Neural progenitor cell (in vitro differentiated cells): Measurements from ENCODE around the gene SCLY. TPM values are rescaled to one million over a fixed set of nuclear protein-coding genes. Genes with fewer than 3 reads are reported as not detected.

ENCODE experiments used
- DNase-seq: peaks from one replicate; pipeline ENCODE4 v3.0.0-alpha.2; 2016; ENCODE audit warnings: low spot score
- H2AFZ ChIP-seq: fragments of 200-600 bp; sonication (generic); replicated peaks from 2 replicates; pipeline ENCODE4 v1.6.1; 2016; ENCODE audit warnings: antibody characterized with exemption
- H3F3A ChIP-seq: fragments of 200-600 bp; sonication (generic); 2 replicates; pipeline ENCODE4 v1.6.1; 2016; ENCODE audit warnings: antibody characterized with exemption, low read depth
- H3K27ac ChIP-seq: fragments of 200-600 bp; sonication (generic); 2 replicates; pipeline ENCODE4 v1.5.1; 2016; ENCODE audit warnings: mild to moderate bottlenecking
- H3K27me3 ChIP-seq: fragments of 200-600 bp; sonication (generic); 2 replicates; pipeline ENCODE4 v1.6.1; 2016; ENCODE audit warnings: mild to moderate bottlenecking, moderate library complexity
- H3K36me3 ChIP-seq: fragments of 200-600 bp; sonication (generic); 2 replicates; pipeline ENCODE4 v1.5.1; 2016
- H3K4me1 ChIP-seq: fragments of 200-600 bp; sonication (generic); 2 replicates; pipeline ENCODE4 v1.6.1; 2016; ENCODE audit warnings: mixed run types
- H3K4me2 ChIP-seq: fragments of 200-600 bp; sonication (generic); 2 replicates; pipeline ENCODE4 v1.6.1; 2016
- H3K4me3 ChIP-seq: fragments of 200-600 bp; sonication (generic); 2 replicates; pipeline ENCODE4 v1.5.1; 2016
- H3K79me2 ChIP-seq: fragments of 200-600 bp; sonication (generic); 2 replicates; pipeline ENCODE4 v1.6.1; 2016; ENCODE audit warnings: low read depth
- H3K9ac ChIP-seq: fragments of 200-600 bp; sonication (generic); 2 replicates; pipeline ENCODE4 v1.6.1; 2016
- H3K9me3 ChIP-seq: fragments of 200-600 bp; sonication (generic); 2 replicates; pipeline ENCODE4 v1.5.1; 2016; ENCODE audit warnings: low read depth
- H4K20me1 ChIP-seq: fragments of 200-600 bp; sonication (generic); 2 replicates; pipeline ENCODE4 v1.6.1; 2016; ENCODE audit warnings: low read depth
- H3K27ac Mint-ChIP-seq: 3 replicates; pipeline ENCODE4 v1.8.0; 2021; ENCODE audit warnings: mixed read lengths
- H3K27me3 Mint-ChIP-seq: 2 replicates; pipeline ENCODE4 v1.8.0; 2022; ENCODE audit warnings: low read depth, mild to moderate bottlenecking, inconsistent platforms, moderate library complexity, mixed read lengths; ENCODE audit not compliant: insufficient read depth
- H3K36me3 Mint-ChIP-seq: 3 replicates; pipeline ENCODE4 v1.8.0; 2021; ENCODE audit warnings: mixed read lengths
- H3K4me1 Mint-ChIP-seq: 3 replicates; pipeline ENCODE4 v1.8.0; 2021; ENCODE audit warnings: mixed read lengths
- H3K4me3 Mint-ChIP-seq: 3 replicates; pipeline ENCODE4 v1.8.0; 2021; ENCODE audit warnings: mild to moderate bottlenecking, moderate library complexity, mixed read lengths
- H3K9me3 Mint-ChIP-seq: 3 replicates; pipeline ENCODE4 v1.8.0; 2020; ENCODE audit warnings: mixed read lengths
- CTCF ChIP-seq: fragments of 200-600 bp; sonication (generic); IDR thresholded peaks from 2 replicates; pipeline ENCODE4 v1.5.1; 2017; ENCODE audit warnings: antibody characterized with exemption, mild to moderate bottlenecking
- EZH2 ChIP-seq: fragments of 200-600 bp; sonication (generic); IDR thresholded peaks from 2 replicates; pipeline ENCODE4 v1.6.1; 2017; ENCODE audit warnings: antibody characterized with exemption, mild to moderate bottlenecking, moderate library complexity
- EZH2phosphoT487 ChIP-seq: fragments of 200-600 bp; sonication (generic); IDR thresholded peaks from 2 replicates; pipeline ENCODE4 v1.6.1; 2017; ENCODE audit warnings: antibody characterized with exemption
- total RNA-seq: library from RNA; depleted of rRNA; stranded (reverse); fragments of >200 nt; gene quantifications from 2 replicates; pipeline ENCODE4 v1.2.3, GENCODE V29; 2015; ENCODE audit warnings: low replicate concordance

SCLY gene
- total RNA-seq, 1 donor from 2014 or later = 44.1 TPM

- Mint-ChIP-seq H3K27me3 (peaks cover 2% of the 10 kb centered on the region), H3K4me3 (no peak overlapping the region), H3K9me3 (no peaks in the 10 kb centered on the region), H3K4me1 (peaks cover 20% of the 10 kb centered on the region), H3K36me3 (no peaks in the 10 kb centered on the region), H3K27ac (no peak overlapping the region)
- Histone ChIP-seq H3K79me2 (no peaks in the 10 kb centered on the region), H3K9ac (no peak overlapping the region), H3K4me1 (peaks cover 21% of the 10 kb centered on the region), H4K20me1 (no peaks in the 10 kb centered on the region), H2AFZ (no peak overlapping the region), H3K36me3 (no peaks in the 10 kb centered on the region), H3K4me2 (no peak overlapping the region), H3F3A (peaks cover 14% of the 10 kb centered on the region), H3K27ac (no peak overlapping the region), H3K4me3 (no peak overlapping the region), H3K9me3 (no peaks in the 10 kb centered on the region), H3K27me3 (no peaks in the 10 kb centered on the region)
- no peak for DNase-seq
- TF ChIP-seq EZH2phosphoT487 (no peak), EZH2 (no peak), CTCF (no peak)
Observed at GRCh38 chr2:238104691-238105371, 44.0 kb downstream of the SCLY start.

- no peak overlapping the region for H3K4me2 ChIP-seq
- Mint-ChIP-seq H3K27ac (no peak overlapping the region), H3K9me3 (no peaks in the 10 kb centered on the region), H3K4me3 (no peak overlapping the region), H3K36me3 (no peaks in the 10 kb centered on the region), H3K27me3 (peaks cover 2% of the 10 kb centered on the region), H3K4me1 (peaks cover 20% of the 10 kb centered on the region)
- no peaks in the 10 kb centered on the region for H4K20me1 ChIP-seq
- no peak overlapping the region for H3K9ac ChIP-seq
- H2AFZ ChIP-seq = no peak overlapping the region
- H3K27me3 ChIP-seq = no peaks in the 10 kb centered on the region
- no peaks in the 10 kb centered on the region for H3K9me3 ChIP-seq
- peaks cover 21% of the 10 kb centered on the region for H3K4me1 ChIP-seq
- H3K27ac ChIP-seq = no peak overlapping the region
- H3K79me2 ChIP-seq = no peaks in the 10 kb centered on the region
- H3K36me3 ChIP-seq = no peaks in the 10 kb centered on the region
- no peak overlapping the region for H3K4me3 ChIP-seq
- no peak for DNase-seq
- TF ChIP-seq CTCF = no peak
- no peak for TF ChIP-seq EZH2phosphoT487
- TF ChIP-seq EZH2 = no peak
- peaks cover 14% of the 10 kb centered on the region for H3F3A ChIP-seq
Observed at GRCh38 chr2:238105506-238106338, 44.9 kb downstream of the SCLY start.

- Histone ChIP-seq H3K4me2 (no peak overlapping the region), H3K27me3 (no peaks in the 10 kb centered on the region), H3F3A (peaks cover 14% of the 10 kb centered on the region), H3K79me2 (no peaks in the 10 kb centered on the region), H4K20me1 (no peaks in the 10 kb centered on the region), H2AFZ (peak overlapping the region; percentile 21), H3K9me3 (no peaks in the 10 kb centered on the region), H3K4me1 (peaks cover 21% of the 10 kb centered on the region), H3K4me3 (no peak overlapping the region), H3K36me3 (no peaks in the 10 kb centered on the region), H3K9ac (no peak overlapping the region), H3K27ac (no peak overlapping the region)
- Mint-ChIP-seq H3K4me3 (no peak overlapping the region), H3K9me3 (no peaks in the 10 kb centered on the region), H3K27me3 (peaks cover 2% of the 10 kb centered on the region), H3K27ac (no peak overlapping the region), H3K4me1 (peaks cover 20% of the 10 kb centered on the region), H3K36me3 (no peaks in the 10 kb centered on the region)
- TF ChIP-seq EZH2 (no peak), CTCF (peak; percentile 31), EZH2phosphoT487 (no peak)
- no peak for DNase-seq
Observed at GRCh38 chr2:238106339-238106697, 45.5 kb downstream of the SCLY start.
